Testis (tissue), 2 donors: ENCODE measurements around the gene PPP1R27.

Source experiments
- POLR2A ChIP-seq: fragments of 450-650 bp; IDR thresholded peaks from one replicate; pipeline ENCODE4 v1.6.1; 2017; ENCODE audit warnings: antibody characterized with exemption, mild to moderate bottlenecking, moderate library complexity
- TF ChIP-seq, protein P1 (sequence below), 3 experiments: fragments of 450-650 bp in 2 of 3; fragments of 200-600 bp in 1 of 3; sonication (generic) in 1 of 3; IDR thresholded peaks; one replicate each; pipeline ENCODE4 v1.5.1; 2016 to 2019; ENCODE audit warnings: antibody characterized with exemption in 3 of 3, mild to moderate bottlenecking in 2 of 3, moderate library complexity in 1 of 3

DNA sequence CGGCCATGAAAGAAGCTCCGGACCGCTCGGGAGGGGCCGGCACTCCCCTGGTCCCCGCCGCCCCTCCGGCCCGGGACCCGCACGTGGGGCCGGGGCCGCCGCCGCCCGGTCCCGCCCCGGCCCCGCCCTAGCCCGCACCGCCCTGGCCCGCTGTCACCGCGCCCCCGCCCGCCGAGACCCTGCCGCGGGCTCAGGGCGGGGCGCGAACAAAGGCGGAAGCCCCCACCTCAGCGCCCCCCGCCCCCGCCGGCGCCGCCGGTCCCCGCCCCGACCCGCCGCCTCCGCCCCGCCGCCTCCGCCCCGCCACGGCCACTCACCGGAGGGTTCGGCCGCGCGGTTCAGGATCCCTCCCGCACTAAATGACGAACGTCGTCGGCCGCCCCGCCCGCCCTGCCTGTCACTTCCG is 36.1 kb upstream of the PPP1R27 start, which contains the start of gene ARHGDIA:
- no peak for TF ChIP-seq POLR2A
- TF ChIP-seq, protein P1, sequence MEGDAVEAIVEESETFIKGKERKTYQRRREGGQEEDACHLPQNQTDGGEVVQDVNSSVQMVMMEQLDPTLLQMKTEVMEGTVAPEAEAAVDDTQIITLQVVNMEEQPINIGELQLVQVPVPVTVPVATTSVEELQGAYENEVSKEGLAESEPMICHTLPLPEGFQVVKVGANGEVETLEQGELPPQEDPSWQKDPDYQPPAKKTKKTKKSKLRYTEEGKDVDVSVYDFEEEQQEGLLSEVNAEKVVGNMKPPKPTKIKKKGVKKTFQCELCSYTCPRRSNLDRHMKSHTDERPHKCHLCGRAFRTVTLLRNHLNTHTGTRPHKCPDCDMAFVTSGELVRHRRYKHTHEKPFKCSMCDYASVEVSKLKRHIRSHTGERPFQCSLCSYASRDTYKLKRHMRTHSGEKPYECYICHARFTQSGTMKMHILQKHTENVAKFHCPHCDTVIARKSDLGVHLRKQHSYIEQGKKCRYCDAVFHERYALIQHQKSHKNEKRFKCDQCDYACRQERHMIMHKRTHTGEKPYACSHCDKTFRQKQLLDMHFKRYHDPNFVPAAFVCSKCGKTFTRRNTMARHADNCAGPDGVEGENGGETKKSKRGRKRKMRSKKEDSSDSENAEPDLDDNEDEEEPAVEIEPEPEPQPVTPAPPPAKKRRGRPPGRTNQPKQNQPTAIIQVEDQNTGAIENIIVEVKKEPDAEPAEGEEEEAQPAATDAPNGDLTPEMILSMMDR (IDR thresholded peaks at IDR 0.05) = no peak
